ENCODE data around the gene RPS5. TPM values are rescaled to one million over a fixed set of nuclear protein-coding genes. Genes with fewer than 3 reads are reported as not detected.

Gene RPS5
- total RNA-seq, 1 experiment from 2014 or later, result 1,982 TPM

GRCh38 chr19:58372311-58373133, 14.5 kb upstream of the RPS5 start:
- DNase-seq (ENCODE audit: low read depth, low spot score), result no peak
- RAD21 ChIA-PET (ENCODE audit: low non-redundant PET in 1 of 2, low total read pairs in 2 of 2, uncharacterized antibody in 2 of 2, unreplicated experiment in 2 of 2), result interaction anchor here in 1 of 2 experiments (0.6 kb wide), 1 partner anchor 202 kb away, joined by 3 read pairs; no protein-coding TSS in a partner anchor

More at GRCh38 chr19:58372311-58373133, 14.5 kb upstream of the RPS5 start:
- Histone ChIP-seq H2AFZ (ENCODE audit: low read depth, low read length, poor library complexity, severe bottlenecking) (no peak overlapping the region), H3K4me1 (ENCODE audit: control insufficient read depth in 1 of 2, insufficient read depth in 2 of 2, low read length in 2 of 2) (peaks cover 3 to 9% of the 10 kb centered on the region in 2 experiments), H3K79me2 (ENCODE audit: insufficient read depth, low read length) (no peaks in the 10 kb centered on the region), H3K4me2 (ENCODE audit: low read length) (no peak overlapping the region), H3K36me3 (ENCODE audit: control insufficient read depth in 1 of 2, insufficient read depth in 2 of 2, low read length in 2 of 2) (no peaks in the 10 kb centered on the region), H4K20me1 (ENCODE audit: insufficient read depth) (no peaks in the 10 kb centered on the region), H3K27ac (ENCODE audit: low read depth, low read length) (no peak overlapping the region), H3K9ac (ENCODE audit: low read length) (no peak overlapping the region), H3K9me3 (ENCODE audit: control insufficient read depth in 1 of 2, insufficient read depth in 1 of 2, low read depth in 1 of 2, low read length in 2 of 2) (no peaks in the 10 kb centered on the region), H3K27me3 (ENCODE audit: insufficient read depth, low read length) (no peaks in the 10 kb centered on the region), H3K9me2 (ENCODE audit: insufficient read depth) (no peaks in the 10 kb centered on the region), H3K4me3 (replicated peaks in 1 of 2; ENCODE audit: low read depth in 1 of 2, low read length in 2 of 2) (no peak overlapping the region)
- 0 out of 2 replicates have a peak, but pooled peaks have one; percentile 40 for ATAC-seq
- ChIA-PET CTCF (no interaction called here), POLR2A (no interaction called here)
- intact Hi-C loops (cut with micrococcal nuclease), result no loop called here
- TF ChIP-seq RAD21 (IDR thresholded peaks at IDR 0.05; ENCODE audit: low read depth) (peak; percentile 37), MAX (IDR thresholded peaks at IDR 0.05) (no peak), CTCF (IDR thresholded peaks at IDR 0.05 in 2 of 3, conservative IDR thresholded peaks at IDR 0.05 in 1 of 3; ENCODE audit: borderline replicate concordance in 1 of 3, insufficient read depth in 1 of 3, low read depth in 2 of 3, low read length in 2 of 3) (peak in 2 of 3 experiments; percentile 37 to 51; a peak in 4 of 6 replicates), JUND (IDR thresholded peaks at IDR 0.05) (no peak), SP1 (IDR thresholded peaks at IDR 0.05; ENCODE audit: low read depth) (no peak)
- no TSS peak for BruUV-seq (replicated peaks)
